Measurements from ENCODE around the gene NIP7. TPM values are rescaled to one million over a fixed set of nuclear protein-coding genes. Genes with fewer than 3 reads are reported as not detected.

NIP7 gene
- total RNA-seq, 1 experiment from 2014 or later = 62.8 TPM

DNA sequence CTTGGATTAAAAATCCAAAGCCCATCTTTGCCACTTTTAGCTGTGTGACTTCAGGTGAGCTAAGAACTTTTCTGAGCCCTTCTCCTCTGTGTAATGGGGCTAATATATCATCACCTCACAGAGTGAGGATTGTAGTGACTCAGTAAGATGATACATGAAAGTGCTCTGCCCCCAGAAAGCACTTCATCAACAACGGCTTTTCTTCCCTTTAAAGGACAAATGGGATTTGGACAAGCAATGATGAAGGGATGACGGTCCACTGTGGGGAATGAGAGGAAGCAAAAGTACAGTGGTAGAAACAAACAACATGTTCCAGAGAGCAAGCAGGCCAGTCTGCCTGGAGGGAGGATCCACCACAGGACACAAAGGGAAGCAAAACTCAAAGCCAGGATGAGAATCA is 26.3 kb downstream of the NIP7 start:
- H3K79me2 ChIP-seq (ENCODE audit: insufficient read depth, low read length) = peaks cover 34% of the 10 kb centered on the region
- ChIA-PET RAD21 (ENCODE audit: low non-redundant PET in 1 of 2, low total read pairs in 2 of 2, uncharacterized antibody in 2 of 2, unreplicated experiment in 2 of 2) (no interaction called here), POLR2A (no interaction called here), CTCF (no interaction called here)
- no peaks in the 10 kb centered on the region for H3K9me2 ChIP-seq (ENCODE audit: insufficient read depth)
- peaks cover 50 to 66% of the 10 kb centered on the region in 2 experiments for H3K36me3 ChIP-seq (ENCODE audit: control insufficient read depth in 1 of 2, insufficient read depth in 2 of 2, low read length in 2 of 2)
- no peaks in the 10 kb centered on the region for H4K20me1 ChIP-seq (ENCODE audit: insufficient read depth)
- ATAC-seq (no peak), DNase-seq (ENCODE audit: low read depth, low spot score) (no peak)
- H3K4me3 ChIP-seq (replicated peaks in 1 of 2; ENCODE audit: low read depth in 1 of 2, low read length in 2 of 2) = no peak overlapping the region
- no peak for TF ChIP-seq POLR2AphosphoS5 (IDR thresholded peaks at IDR 0.05; ENCODE audit: low read depth, low read length)
- TF ChIP-seq, protein P1, sequence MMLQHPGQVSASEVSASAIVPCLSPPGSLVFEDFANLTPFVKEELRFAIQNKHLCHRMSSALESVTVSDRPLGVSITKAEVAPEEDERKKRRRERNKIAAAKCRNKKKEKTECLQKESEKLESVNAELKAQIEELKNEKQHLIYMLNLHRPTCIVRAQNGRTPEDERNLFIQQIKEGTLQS (IDR thresholded peaks at IDR 0.05) = no peak
- TF ChIP-seq MAX (IDR thresholded peaks at IDR 0.05) = no peak
- no peak for TF ChIP-seq CBX3 (IDR thresholded peaks at IDR 0.05; ENCODE audit: low read depth)
- no peak for TF ChIP-seq CEBPB (IDR thresholded peaks at IDR 0.05; ENCODE audit: low read depth)
- no peak for TF ChIP-seq SRF (IDR thresholded peaks at IDR 0.05; ENCODE audit: low read depth)
- TF ChIP-seq, protein P2, sequence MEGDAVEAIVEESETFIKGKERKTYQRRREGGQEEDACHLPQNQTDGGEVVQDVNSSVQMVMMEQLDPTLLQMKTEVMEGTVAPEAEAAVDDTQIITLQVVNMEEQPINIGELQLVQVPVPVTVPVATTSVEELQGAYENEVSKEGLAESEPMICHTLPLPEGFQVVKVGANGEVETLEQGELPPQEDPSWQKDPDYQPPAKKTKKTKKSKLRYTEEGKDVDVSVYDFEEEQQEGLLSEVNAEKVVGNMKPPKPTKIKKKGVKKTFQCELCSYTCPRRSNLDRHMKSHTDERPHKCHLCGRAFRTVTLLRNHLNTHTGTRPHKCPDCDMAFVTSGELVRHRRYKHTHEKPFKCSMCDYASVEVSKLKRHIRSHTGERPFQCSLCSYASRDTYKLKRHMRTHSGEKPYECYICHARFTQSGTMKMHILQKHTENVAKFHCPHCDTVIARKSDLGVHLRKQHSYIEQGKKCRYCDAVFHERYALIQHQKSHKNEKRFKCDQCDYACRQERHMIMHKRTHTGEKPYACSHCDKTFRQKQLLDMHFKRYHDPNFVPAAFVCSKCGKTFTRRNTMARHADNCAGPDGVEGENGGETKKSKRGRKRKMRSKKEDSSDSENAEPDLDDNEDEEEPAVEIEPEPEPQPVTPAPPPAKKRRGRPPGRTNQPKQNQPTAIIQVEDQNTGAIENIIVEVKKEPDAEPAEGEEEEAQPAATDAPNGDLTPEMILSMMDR (IDR thresholded peaks at IDR 0.05 in 2 of 3, conservative IDR thresholded peaks at IDR 0.05 in 1 of 3; ENCODE audit: borderline replicate concordance in 1 of 3, insufficient read depth in 1 of 3, low read depth in 2 of 3, low read length in 2 of 3) = no peak
- TF ChIP-seq ZNF274 (IDR thresholded peaks at IDR 0.05; ENCODE audit: low read depth, low read length) = no peak
- no peak for TF ChIP-seq FOSL1 (IDR thresholded peaks at IDR 0.05; ENCODE audit: low read depth)
- no peak for TF ChIP-seq RAD21 (IDR thresholded peaks at IDR 0.05; ENCODE audit: low read depth)
- no peak for TF ChIP-seq ZFX (IDR thresholded peaks at IDR 0.05)
- no peak for TF ChIP-seq YY1 (IDR thresholded peaks at IDR 0.05; ENCODE audit: extremely low read depth, insufficient replicate concordance, low read depth, low read length)
- TF ChIP-seq ZBTB33 (IDR thresholded peaks at IDR 0.05; ENCODE audit: extremely low read depth, insufficient replicate concordance, low read length) = no peak
- TF ChIP-seq SIN3A (IDR thresholded peaks at IDR 0.05; ENCODE audit: low read depth) = no peak
- TF ChIP-seq POLR2A (IDR thresholded peaks at IDR 0.05; ENCODE audit: borderline replicate concordance, extremely low read depth, insufficient read depth, insufficient read length) = no peak
- TF ChIP-seq EZH2phosphoT487 (IDR thresholded peaks at IDR 0.05; ENCODE audit: borderline replicate concordance) = no peak
- no peak for TF ChIP-seq ELF1 (IDR thresholded peaks at IDR 0.05; ENCODE audit: borderline replicate concordance, low read depth)
- no peak for TF ChIP-seq EGR1 (IDR thresholded peaks at IDR 0.05; ENCODE audit: low read depth)
- TF ChIP-seq SP1 (IDR thresholded peaks at IDR 0.05; ENCODE audit: low read depth) = no peak
- H3K27ac ChIP-seq (ENCODE audit: low read depth, low read length) = no peak overlapping the region
- peaks cover 2 to 13% of the 10 kb centered on the region in 2 experiments; a peak in 3 of 4 replicates for H3K4me1 ChIP-seq (ENCODE audit: control insufficient read depth in 1 of 2, insufficient read depth in 2 of 2, low read length in 2 of 2)
- no TSS peak for BruUV-seq (replicated peaks)
- H3K27me3 ChIP-seq (ENCODE audit: insufficient read depth, low read length) = no peaks in the 10 kb centered on the region
- H3K9ac ChIP-seq (ENCODE audit: low read length) = no peak overlapping the region
- H3K9me3 ChIP-seq (ENCODE audit: control insufficient read depth in 1 of 2, insufficient read depth in 1 of 2, low read depth in 1 of 2, low read length in 2 of 2) = no peaks in the 10 kb centered on the region
- intact Hi-C loops (cut with micrococcal nuclease) = no loop called here
- H2AFZ ChIP-seq (ENCODE audit: low read depth, low read length, poor library complexity, severe bottlenecking) = no peak overlapping the region
- H3K4me2 ChIP-seq (ENCODE audit: low read length) = no peak overlapping the region

Measured in HCT116 (cell line).